ENCODE data around the gene DGKQ. TPM values are rescaled to one million over a fixed set of nuclear protein-coding genes. Genes with fewer than 3 reads are reported as not detected.

Gene DGKQ
- total RNA-seq, 1 donor from 2014 or later: 5.1 TPM

GRCh38 chr4:915041-915474 is 58.3 kb downstream of the DGKQ start:
- peaks cover 5% of the 10 kb centered on the region for H3K36me3 Mint-ChIP-seq
- TF ChIP-seq EZH2phosphoT487 (IDR thresholded peaks at IDR 0.05) (no peak), CTCF (IDR thresholded peaks at IDR 0.05) (no peak), EZH2 (IDR thresholded peaks at IDR 0.05) (no peak)
- H3K27me3 Mint-ChIP-seq (ENCODE audit: insufficient read depth, low read depth): peaks cover 2% of the 10 kb centered on the region
- peak overlapping the region; percentile 17 for H3K27ac Mint-ChIP-seq
- Histone ChIP-seq H3K4me3 (no peak overlapping the region), H2AFZ (replicated peaks) (no peak overlapping the region), H3K79me2 (ENCODE audit: low read depth) (peaks cover 48% of the 10 kb centered on the region), H3K4me1 (no peaks in the 10 kb centered on the region), H3K36me3 (no peaks in the 10 kb centered on the region), H3K27ac (no peak overlapping the region), H3K9ac (no peak overlapping the region), H3K9me3 (ENCODE audit: low read depth) (no peaks in the 10 kb centered on the region), H3F3A (ENCODE audit: low read depth) (no peaks in the 10 kb centered on the region), H3K4me2 (no peak overlapping the region), H4K20me1 (ENCODE audit: low read depth) (peaks cover 10% of the 10 kb centered on the region), H3K27me3 (no peaks in the 10 kb centered on the region)
- H3K4me3 Mint-ChIP-seq: no peak overlapping the region
- peaks cover 9% of the 10 kb centered on the region for H3K4me1 Mint-ChIP-seq
- DNase-seq (ENCODE audit: low spot score): no peak
- no peaks in the 10 kb centered on the region for H3K9me3 Mint-ChIP-seq

GRCh38 chr4:914531-914930 is 58.8 kb downstream of the DGKQ start:
- Mint-ChIP-seq H3K9me3 (no peaks in the 10 kb centered on the region), H3K27me3 (ENCODE audit: insufficient read depth, low read depth) (peaks cover 2% of the 10 kb centered on the region), H3K4me1 (peaks cover 9% of the 10 kb centered on the region), H3K27ac (no peak overlapping the region), H3K4me3 (no peak overlapping the region), H3K36me3 (peaks cover 2% of the 10 kb centered on the region)
- Histone ChIP-seq H3F3A (ENCODE audit: low read depth) (no peaks in the 10 kb centered on the region), H3K27ac (no peak overlapping the region), H3K9me3 (ENCODE audit: low read depth) (no peaks in the 10 kb centered on the region), H3K36me3 (no peaks in the 10 kb centered on the region), H4K20me1 (ENCODE audit: low read depth) (peaks cover 10% of the 10 kb centered on the region), H2AFZ (replicated peaks) (no peak overlapping the region), H3K9ac (no peak overlapping the region), H3K4me1 (no peaks in the 10 kb centered on the region), H3K79me2 (ENCODE audit: low read depth) (peaks cover 43% of the 10 kb centered on the region), H3K4me3 (no peak overlapping the region), H3K27me3 (no peaks in the 10 kb centered on the region), H3K4me2 (no peak overlapping the region)
- DNase-seq (ENCODE audit: low spot score): no peak
- no peak for TF ChIP-seq CTCF (IDR thresholded peaks at IDR 0.05)
- no peak for TF ChIP-seq EZH2phosphoT487 (IDR thresholded peaks at IDR 0.05)
- no peak for TF ChIP-seq EZH2 (IDR thresholded peaks at IDR 0.05)

DNA sequence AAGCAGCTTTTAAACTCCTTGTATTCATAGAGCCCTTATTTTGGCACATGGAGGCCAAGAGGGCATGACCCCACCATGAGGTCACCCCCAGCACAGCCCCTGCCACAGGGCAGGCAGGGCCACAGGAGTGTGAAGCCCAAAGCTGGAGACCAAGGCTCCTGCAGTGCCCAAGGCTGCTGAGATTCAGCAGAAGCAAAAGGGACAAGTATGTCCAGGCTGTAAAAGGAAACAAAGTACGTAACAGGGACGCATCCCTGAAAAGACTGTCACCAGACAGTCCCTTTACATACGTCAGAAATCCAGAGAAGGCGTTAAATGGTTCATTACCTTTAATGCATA is 60.1 kb downstream of the DGKQ start:
- no peak for DNase-seq (ENCODE audit: low spot score)
- Histone ChIP-seq H3K4me2 (no peak overlapping the region), H2AFZ (replicated peaks) (no peak overlapping the region), H3F3A (ENCODE audit: low read depth) (no peaks in the 10 kb centered on the region), H3K4me3 (no peak overlapping the region), H3K9ac (no peak overlapping the region), H3K9me3 (ENCODE audit: low read depth) (no peaks in the 10 kb centered on the region), H3K79me2 (ENCODE audit: low read depth) (peaks cover 31% of the 10 kb centered on the region), H4K20me1 (ENCODE audit: low read depth) (peaks cover 10% of the 10 kb centered on the region), H3K4me1 (no peaks in the 10 kb centered on the region), H3K27ac (no peak overlapping the region), H3K36me3 (no peaks in the 10 kb centered on the region), H3K27me3 (no peaks in the 10 kb centered on the region)
- Mint-ChIP-seq H3K9me3 (no peaks in the 10 kb centered on the region), H3K27me3 (ENCODE audit: insufficient read depth, low read depth) (peaks cover 2% of the 10 kb centered on the region), H3K4me3 (no peak overlapping the region), H3K27ac (no peak overlapping the region), H3K4me1 (peaks cover 9% of the 10 kb centered on the region), H3K36me3 (no peaks in the 10 kb centered on the region)
- TF ChIP-seq EZH2phosphoT487 (IDR thresholded peaks at IDR 0.05) (no peak), CTCF (IDR thresholded peaks at IDR 0.05) (no peak), EZH2 (IDR thresholded peaks at IDR 0.05) (no peak)
